Trophoblast cell (in vitro differentiated cells and primary cell): ENCODE results near the gene RAB13.
A peak's percentile ranks its signal among the peaks of the same experiment; 100 is the strongest.

Source experiments
- DNase-seq, 2 donors: peaks; one replicate each; pipeline ENCODE4 v3.0.0-alpha.2; 2016
- H2AFZ ChIP-seq: 2 replicates; pipeline ENCODE4 v1.6.1; 2013; ENCODE audit warnings: low read length, moderate library complexity, mild to moderate bottlenecking; ENCODE audit not compliant: insufficient read depth, poor library complexity
- H2AK5ac ChIP-seq: 2 replicates; pipeline ENCODE4 v1.6.1; 2013; ENCODE audit warnings: mild to moderate bottlenecking, low read length
- H2BK120ac ChIP-seq: 2 replicates; pipeline ENCODE4 v1.6.1; 2013; ENCODE audit warnings: low read length, mild to moderate bottlenecking, moderate library complexity; ENCODE audit not compliant: insufficient read depth, poor library complexity
- H2BK12ac ChIP-seq: 2 replicates; pipeline ENCODE4 v1.6.1; 2013; ENCODE audit warnings: mild to moderate bottlenecking, low read length, moderate library complexity
- H2BK5ac ChIP-seq: 2 replicates; pipeline ENCODE4 v1.6.1; 2013; ENCODE audit warnings: low read length, low read depth, moderate library complexity, mild to moderate bottlenecking; ENCODE audit not compliant: poor library complexity
- H3K14ac ChIP-seq: 2 replicates; pipeline ENCODE4 v1.6.1; 2013; ENCODE audit warnings: mild to moderate bottlenecking, low read length
- H3K18ac ChIP-seq: 2 replicates; pipeline ENCODE4 v1.6.1; 2013; ENCODE audit warnings: mild to moderate bottlenecking, low read length
- H3K23ac ChIP-seq: 2 replicates; pipeline ENCODE4 v1.6.1; 2013; ENCODE audit warnings: low read length
- H3K27ac ChIP-seq: 2 replicates; pipeline ENCODE4 v1.5.1; 2013; ENCODE audit warnings: low read depth, mild to moderate bottlenecking, inconsistent platforms, low read length, moderate library complexity
- H3K27me3 ChIP-seq: 2 replicates; pipeline ENCODE4 v1.6.1; 2013; ENCODE audit warnings: inconsistent platforms, mild to moderate bottlenecking, low read length, moderate library complexity; ENCODE audit not compliant: insufficient read depth
- H3K36me3 ChIP-seq, 2 experiments: 1 replicate in 1 of 2; 2 replicates in 1 of 2; pipeline ENCODE4 v1.6.1; 2013; ENCODE audit warnings: low read length in 2 of 2, mild to moderate bottlenecking in 2 of 2, moderate library complexity in 1 of 2; ENCODE audit not compliant: insufficient read depth in 2 of 2, control insufficient read depth in 1 of 2
- H3K4ac ChIP-seq: 2 replicates; pipeline ENCODE4 v1.6.1; 2013; ENCODE audit warnings: low read depth, mild to moderate bottlenecking, low read length, moderate library complexity
- H3K4me1 ChIP-seq, 2 experiments: 1 replicate in 1 of 2; 2 replicates in 1 of 2; pipeline ENCODE4 v1.6.1; 2013; ENCODE audit warnings: low read length in 2 of 2, mild to moderate bottlenecking in 2 of 2, moderate library complexity in 1 of 2; ENCODE audit not compliant: insufficient read depth in 2 of 2, control insufficient read depth in 1 of 2
- H3K4me2 ChIP-seq: 2 replicates; pipeline ENCODE4 v1.6.1; 2013; ENCODE audit warnings: inconsistent platforms, mild to moderate bottlenecking, low read length, moderate library complexity
- H3K4me3 ChIP-seq: 2 replicates; pipeline ENCODE4 v1.5.1; 2013; ENCODE audit warnings: mild to moderate bottlenecking, low read depth, low read length, inconsistent platforms
- H3K79me1 ChIP-seq: one replicate; pipeline ENCODE4 v1.6.1; 2013; ENCODE audit warnings: low read length
- H3K79me2 ChIP-seq: 2 replicates; pipeline ENCODE4 v1.6.1; 2013; ENCODE audit warnings: low read length, mild to moderate bottlenecking; ENCODE audit not compliant: control insufficient read depth, insufficient read depth, poor library complexity
- H3K9ac ChIP-seq: 2 replicates; pipeline ENCODE4 v1.6.1; 2013; ENCODE audit warnings: mild to moderate bottlenecking, low read length
- H3K9me3 ChIP-seq: 2 replicates; pipeline ENCODE4 v1.6.1; 2013; ENCODE audit warnings: low read depth, mild to moderate bottlenecking, control low read depth, inconsistent platforms, low read length; ENCODE audit not compliant: insufficient read depth
- H4K12ac ChIP-seq: 2 replicates; pipeline ENCODE4 v1.6.1; 2013; ENCODE audit warnings: low read depth, mild to moderate bottlenecking, low read length, moderate library complexity
- H4K8ac ChIP-seq: 2 replicates; pipeline ENCODE4 v1.6.1; 2013; ENCODE audit warnings: low read depth, mild to moderate bottlenecking, low read length, moderate library complexity
- H4K91ac ChIP-seq: one replicate; pipeline ENCODE4 v1.6.1; 2013; ENCODE audit warnings: low read depth, mild to moderate bottlenecking, low read length, moderate library complexity
- WGBS: extraction: QIAGEN DNeasy Blood & Tissue Kit; methylation state at CpG from one replicate; pipeline ENCODE4 v1.1.7; 2013; ENCODE audit warnings: missing lambda C conversion rate; ENCODE audit not compliant: insufficient read length, insufficient coverage; ENCODE audit errors: extremely low coverage; 5-methylcytosine and 5-hydroxymethylcytosine counted together

RAB13 gene

GRCh38 chr1:153944005-153944826 lies 41.9 kb downstream of the RAB13 start:
- H3K79me2 ChIP-seq: peaks cover 10% of the 10 kb centered on the region
- no peak overlapping the region for H2BK120ac ChIP-seq
- H2BK5ac ChIP-seq: no peak overlapping the region
- peaks cover 1% of the 10 kb centered on the region for H3K9me3 ChIP-seq
- no peak overlapping the region for H2AFZ ChIP-seq
- no peak overlapping the region for H3K4me3 ChIP-seq
- H2BK12ac ChIP-seq: no peak overlapping the region
- no peak overlapping the region for H3K27ac ChIP-seq
- DNase-seq: peak in 1 of 2 donors; percentile 36
- WGBS: no CpG with 5 or more reads among the region's 15 CpGs
- H3K4me2 ChIP-seq: no peak overlapping the region
- H3K79me1 ChIP-seq: peaks cover 9% of the 10 kb centered on the region
- H3K23ac ChIP-seq: no peak overlapping the region
- H3K9ac ChIP-seq: no peak overlapping the region
- no peak overlapping the region for H3K4ac ChIP-seq
- H4K8ac ChIP-seq: no peak overlapping the region
- no peak overlapping the region for H3K18ac ChIP-seq
- H3K4me1 ChIP-seq: peaks cover 4 to 9% of the 10 kb centered on the region in 2 experiments
- no peak overlapping the region for H4K91ac ChIP-seq
- no peaks in the 10 kb centered on the region for H3K27me3 ChIP-seq
- no peak overlapping the region for H2AK5ac ChIP-seq
- no peak overlapping the region for H4K12ac ChIP-seq
- peaks cover 54 to 59% of the 10 kb centered on the region in 2 experiments for H3K36me3 ChIP-seq
- H3K14ac ChIP-seq: no peak overlapping the region

GRCh38 chr1:153942766-153943549 lies 43.2 kb downstream of the RAB13 start:
- Histone ChIP-seq H2AFZ (no peak overlapping the region), H3K36me3 (peaks cover 45 to 52% of the 10 kb centered on the region in 2 experiments), H3K4me2 (no peak overlapping the region), H3K27ac (no peak overlapping the region), H3K18ac (no peak overlapping the region), H4K8ac (no peak overlapping the region), H4K12ac (no peak overlapping the region), H3K79me2 (peaks cover 10% of the 10 kb centered on the region), H3K23ac (no peak overlapping the region), H2AK5ac (no peak overlapping the region), H4K91ac (no peak overlapping the region), H3K9me3 (peaks cover 1% of the 10 kb centered on the region), H3K4me1 (peaks cover 4 to 9% of the 10 kb centered on the region in 2 experiments), H3K9ac (no peak overlapping the region), H3K4ac (no peak overlapping the region), H2BK120ac (no peak overlapping the region), H3K79me1 (peaks cover 9% of the 10 kb centered on the region), H2BK12ac (no peak overlapping the region), H2BK5ac (no peak overlapping the region), H3K14ac (no peak overlapping the region), H3K27me3 (no peaks in the 10 kb centered on the region), H3K4me3 (peak overlapping the region; percentile 42)
- DNase-seq: no peak
- WGBS: no CpG with 5 or more reads among the region's 11 CpGs

DNA sequence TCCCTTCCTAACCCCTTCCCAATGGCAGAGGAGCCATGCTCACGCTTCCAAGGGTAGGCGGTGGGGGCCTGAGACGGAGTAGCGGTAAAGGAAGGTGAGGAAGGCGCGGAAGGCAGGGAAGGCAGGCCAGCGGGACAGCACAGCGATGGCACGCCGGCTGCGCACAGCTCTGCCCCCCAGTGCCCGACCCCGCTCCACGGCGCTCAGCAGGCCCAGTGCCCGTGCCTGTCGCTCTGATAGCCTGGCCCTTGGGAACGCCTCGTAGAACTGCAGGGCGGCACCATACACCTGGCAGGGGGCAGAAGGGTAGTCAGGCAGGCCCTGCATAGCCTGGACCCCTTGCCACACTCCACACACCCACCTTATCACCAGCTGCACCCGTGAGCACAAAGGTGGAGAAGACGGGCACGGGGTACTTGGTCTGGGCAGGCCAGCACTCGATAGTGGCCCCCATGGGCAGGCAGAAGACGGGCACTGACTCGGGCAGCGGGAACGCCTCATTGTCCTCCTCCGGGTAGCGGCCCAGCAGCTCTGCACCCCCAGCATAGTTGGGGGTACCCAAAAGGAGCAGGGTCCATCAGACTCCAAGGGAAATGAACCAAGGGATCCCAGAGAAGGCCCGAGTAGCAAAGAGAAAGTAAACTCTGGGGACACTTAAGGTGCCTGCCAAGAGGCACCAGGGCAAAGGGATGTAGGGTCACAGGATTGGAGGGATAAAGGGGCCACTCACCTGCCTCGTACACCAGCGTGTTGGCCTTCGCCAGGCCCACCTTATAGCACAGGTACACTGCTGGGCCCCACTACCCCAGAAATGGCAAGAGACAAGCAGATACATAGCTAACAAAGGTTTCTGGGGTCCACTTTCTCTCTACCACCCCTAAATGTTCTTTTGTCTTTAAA lies 44.1 kb downstream of the RAB13 start:
- no peak overlapping the region for H2BK5ac ChIP-seq
- H3K4me2 ChIP-seq: no peak overlapping the region
- peaks cover 9% of the 10 kb centered on the region for H3K79me1 ChIP-seq
- no CpG with 5 or more reads among the region's 34 CpGs for WGBS
- peaks cover 10% of the 10 kb centered on the region for H3K79me2 ChIP-seq
- H3K27me3 ChIP-seq: no peaks in the 10 kb centered on the region
- H4K8ac ChIP-seq: no peak overlapping the region
- no peak overlapping the region for H3K9ac ChIP-seq
- H3K27ac ChIP-seq: no peak overlapping the region
- H3K23ac ChIP-seq: no peak overlapping the region
- peaks cover 1% of the 10 kb centered on the region for H3K9me3 ChIP-seq
- H4K12ac ChIP-seq: no peak overlapping the region
- no peak overlapping the region for H3K18ac ChIP-seq
- H3K4ac ChIP-seq: no peak overlapping the region
- no peak overlapping the region for H2AK5ac ChIP-seq
- H3K14ac ChIP-seq: no peak overlapping the region
- peaks cover 46 to 54% of the 10 kb centered on the region in 2 experiments for H3K36me3 ChIP-seq
- H3K4me3 ChIP-seq: no peak overlapping the region
- no peak overlapping the region for H4K91ac ChIP-seq
- no peak overlapping the region for H2AFZ ChIP-seq
- no peak for DNase-seq
- H2BK12ac ChIP-seq: no peak overlapping the region
- no peak overlapping the region for H2BK120ac ChIP-seq
- peaks cover 4 to 9% of the 10 kb centered on the region in 2 experiments for H3K4me1 ChIP-seq

DNA sequence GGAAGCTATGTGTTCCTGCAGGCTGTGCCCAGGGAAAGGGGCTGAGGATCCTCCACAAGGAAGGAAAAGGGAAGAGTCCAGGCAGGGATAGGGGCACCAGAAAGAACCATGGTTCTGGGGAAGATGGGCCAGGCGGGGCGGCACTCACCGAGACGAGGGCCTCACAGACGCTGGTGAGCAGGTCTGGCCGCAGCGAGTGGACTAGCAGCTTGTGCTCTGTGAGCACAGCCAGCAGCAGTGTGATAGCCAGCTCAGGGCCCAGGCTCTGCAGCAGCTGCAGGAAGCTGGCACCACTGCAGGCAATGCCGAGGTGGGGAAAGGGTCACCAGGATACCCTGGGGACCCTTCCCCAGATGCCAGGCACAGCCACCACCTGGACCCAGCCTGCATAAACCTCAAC lies 45.4 kb downstream of the RAB13 start:
- Histone ChIP-seq H3K27ac (no peak overlapping the region), H3K9me3 (peaks cover 2% of the 10 kb centered on the region), H2BK12ac (no peak overlapping the region), H3K4me3 (no peak overlapping the region), H3K4me1 (peaks cover 4 to 9% of the 10 kb centered on the region in 2 experiments), H3K79me1 (peaks cover 2% of the 10 kb centered on the region), H3K18ac (no peak overlapping the region), H3K23ac (no peak overlapping the region), H4K12ac (no peak overlapping the region), H3K36me3 (peaks cover 59 to 66% of the 10 kb centered on the region in 2 experiments), H3K9ac (no peak overlapping the region), H2AFZ (no peak overlapping the region), H2BK5ac (no peak overlapping the region), H4K91ac (no peak overlapping the region), H3K4me2 (no peak overlapping the region), H3K27me3 (no peaks in the 10 kb centered on the region), H3K14ac (no peak overlapping the region), H2BK120ac (no peak overlapping the region), H4K8ac (no peak overlapping the region), H3K79me2 (peaks cover 4% of the 10 kb centered on the region), H2AK5ac (no peak overlapping the region), H3K4ac (no peak overlapping the region)
- WGBS: no CpG with 5 or more reads among the region's 8 CpGs
- no peak for DNase-seq
